ENCODE measurements around the gene COX15.
"Not testable (repeated sequence)": the region's sequence is repeated elsewhere in the genome, so short reads cannot be mapped to it uniquely, and the experiment has no call there.

Gene COX15

DNA sequence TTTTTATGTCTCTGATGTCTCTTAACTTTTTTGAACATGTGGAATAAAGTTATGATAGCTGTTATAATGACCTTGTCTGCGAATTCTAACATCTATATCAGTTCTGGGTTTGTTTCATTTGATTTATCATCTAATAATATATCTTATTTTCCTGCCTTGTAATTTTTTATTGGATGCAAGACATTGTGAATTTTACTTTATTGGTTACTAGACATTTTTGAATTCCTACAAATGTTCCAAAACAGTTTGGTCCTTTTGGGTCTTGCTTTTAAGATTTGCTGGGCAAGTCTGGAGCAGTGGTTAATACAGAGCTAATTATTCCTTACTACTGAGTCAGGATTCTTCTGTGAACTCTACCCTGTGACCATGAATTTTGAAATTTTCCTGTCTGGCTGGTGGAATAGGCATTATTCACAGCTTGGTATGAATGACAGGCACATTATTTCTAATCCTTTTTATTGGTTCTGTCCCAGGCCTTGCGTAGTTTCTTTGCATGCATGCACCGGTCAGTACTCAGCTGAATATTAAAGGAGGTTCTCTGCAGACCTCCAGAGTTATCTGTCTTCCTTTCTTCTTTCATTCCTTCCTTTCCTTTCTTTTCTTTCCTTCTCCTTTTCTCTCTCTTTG lies 9.1 kb upstream of the COX15 start:
- DNase-seq (ENCODE audit: low spot score): no peak

DNA sequence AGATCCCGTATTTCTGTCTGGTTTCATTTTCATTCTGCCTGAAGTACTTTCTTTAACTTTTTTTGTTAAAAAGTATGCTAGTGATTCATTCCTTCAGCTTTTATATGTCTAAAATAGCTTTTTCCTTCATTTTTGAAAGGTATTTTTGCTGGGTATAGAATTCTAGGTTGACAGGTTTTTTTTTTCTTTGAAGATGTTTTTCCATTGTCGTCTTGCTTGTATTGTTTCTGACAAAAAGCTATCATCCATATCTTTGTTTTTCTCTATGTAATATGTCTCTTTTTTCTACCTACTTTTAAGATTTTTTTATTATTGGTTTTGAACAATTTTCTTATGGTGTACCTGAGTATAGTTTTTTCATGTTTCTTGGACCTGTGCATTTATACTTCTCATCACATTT lies 8.3 kb upstream of the COX15 start:
- no peak for DNase-seq (ENCODE audit: low spot score)

DNA sequence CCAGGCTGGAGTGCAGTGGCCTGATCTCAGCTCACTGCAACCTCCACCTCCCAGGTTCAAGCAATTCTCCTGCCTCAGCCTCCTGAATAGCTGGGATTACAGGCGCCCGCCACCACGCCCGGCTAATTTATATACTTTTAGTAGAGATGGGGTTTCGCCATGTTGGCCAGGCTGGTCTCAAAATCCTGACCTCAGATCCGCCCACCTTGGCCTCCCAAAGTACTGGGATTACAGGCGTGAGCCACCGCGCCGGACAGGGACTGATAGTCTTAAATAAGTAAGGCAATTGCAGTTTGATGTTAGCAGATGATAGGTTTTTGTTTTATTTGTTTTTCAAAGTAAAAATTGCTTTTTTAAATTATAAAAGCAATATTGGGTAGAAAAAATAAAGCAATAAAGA lies 2.2 kb upstream of the COX15 start:
- not testable (repeated sequence) for DNase-seq (ENCODE audit: low spot score)

DNA sequence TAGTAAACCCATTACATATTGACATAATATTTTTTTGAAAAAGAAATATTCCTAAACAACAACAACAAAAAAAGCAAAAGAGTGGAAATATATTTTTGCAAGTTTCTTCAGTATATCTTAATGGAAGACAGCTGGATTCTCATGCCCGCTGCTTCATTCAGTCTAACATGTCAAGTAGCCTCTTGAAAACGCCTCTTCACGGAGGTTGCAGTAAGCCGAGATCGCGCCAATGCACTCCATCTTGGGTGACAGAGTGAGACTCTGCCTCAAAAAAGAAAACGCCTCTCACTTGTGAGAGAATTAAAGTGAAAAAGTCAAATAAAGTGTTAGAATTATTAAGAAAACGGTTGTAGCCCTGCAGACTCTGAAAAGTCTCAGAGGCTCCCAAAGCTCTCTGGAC lies 1.4 kb upstream of the COX15 start:
- DNase-seq (ENCODE audit: low spot score): peak; percentile 12

DNA sequence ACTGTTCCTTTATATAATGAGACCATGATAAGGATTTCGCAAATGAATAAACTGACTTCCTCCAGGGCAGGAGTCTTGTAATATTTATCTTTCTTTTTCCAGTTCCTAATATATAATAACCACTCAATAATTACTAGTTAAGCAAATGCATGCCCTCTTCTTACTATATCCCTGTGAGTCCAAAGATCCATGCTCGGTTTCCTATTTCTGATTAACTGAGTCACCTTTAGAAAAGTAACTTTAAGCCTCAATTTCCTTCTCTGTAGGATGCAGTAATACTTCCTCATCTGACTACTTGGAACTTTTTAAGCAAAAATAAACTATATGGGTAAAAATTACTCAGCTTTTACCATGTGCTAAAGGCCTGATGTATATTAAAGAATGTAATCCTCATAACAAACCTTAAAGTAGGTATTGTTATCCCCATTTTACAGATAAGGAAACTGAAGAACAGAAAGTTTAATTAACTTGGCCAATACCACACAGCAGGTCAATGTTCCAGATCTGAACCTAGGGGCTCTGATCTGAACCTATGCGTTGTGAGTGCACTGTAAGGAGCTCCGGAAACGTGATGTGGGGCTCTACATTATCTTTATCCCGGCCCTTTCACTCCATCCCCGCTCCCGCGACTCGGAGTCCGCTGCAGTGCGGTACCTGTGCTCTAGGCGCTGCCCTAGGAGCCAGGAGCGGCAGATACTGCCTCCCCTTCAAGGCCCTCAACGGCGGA lies 458 bp downstream of the COX15 start:
- DNase-seq (ENCODE audit: low spot score): peak; percentile 1

DNA sequence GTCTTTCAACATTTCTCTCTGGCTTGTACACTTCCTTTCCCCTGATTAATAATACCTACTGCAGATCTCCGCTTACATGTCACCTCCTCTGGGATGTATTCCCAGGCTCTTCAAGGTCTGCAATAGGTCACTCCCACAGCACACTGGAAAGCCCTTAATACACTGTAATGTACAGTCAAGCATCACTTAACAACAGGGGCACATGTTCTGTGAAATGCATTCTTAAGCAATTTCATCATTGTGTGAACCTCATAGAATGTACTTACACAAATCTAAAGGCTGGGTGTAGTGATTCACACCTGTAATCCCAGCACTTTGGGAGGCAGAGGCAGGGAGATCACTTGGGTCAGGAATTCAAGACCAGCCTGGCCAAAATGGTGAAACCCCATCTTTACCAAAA lies 1.9 kb downstream of the COX15 start:
- no peak for DNase-seq (ENCODE audit: low spot score)

DNA sequence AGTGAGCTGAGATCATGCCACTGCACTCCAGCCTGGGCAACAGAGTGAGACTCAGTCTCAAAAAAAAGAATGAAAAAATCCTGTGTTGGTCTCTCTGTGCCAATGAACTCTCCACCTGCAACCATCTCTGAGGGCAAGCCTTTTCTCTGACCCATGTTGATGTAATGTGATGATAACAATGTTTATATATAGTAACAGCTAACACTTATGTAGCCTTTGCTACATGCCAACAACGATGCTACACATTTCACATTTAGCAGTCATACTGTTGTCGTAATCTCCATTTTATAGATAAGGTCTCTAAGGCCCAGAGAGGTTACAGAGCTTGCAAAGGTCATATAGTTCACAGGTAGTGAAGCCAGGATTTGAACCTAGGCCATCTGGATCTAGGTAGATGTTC lies 11.5 kb downstream of the COX15 start:
- DNase-seq (ENCODE audit: low spot score): no peak

DNA sequence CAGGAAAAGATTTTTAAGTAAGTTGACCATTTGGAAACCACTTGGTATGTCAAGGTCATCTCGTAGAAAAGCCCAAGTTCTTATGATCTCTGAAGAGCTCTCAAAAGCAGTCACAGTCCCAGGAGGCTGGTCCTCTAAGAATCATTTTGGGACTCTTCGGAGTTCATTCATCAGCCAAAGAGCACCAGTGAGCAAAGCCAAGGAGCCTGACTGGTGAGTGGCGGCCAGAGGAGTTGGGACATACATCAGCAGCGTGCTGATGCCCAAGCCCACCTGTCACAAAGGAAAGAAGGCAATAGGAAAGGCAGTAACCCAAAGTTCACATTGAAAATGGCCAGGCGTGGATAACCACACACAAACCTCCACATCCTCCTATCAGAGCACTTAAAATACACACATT lies 17.5 kb downstream of the COX15 start:
- DNase-seq (ENCODE audit: low spot score): no peak

DNA sequence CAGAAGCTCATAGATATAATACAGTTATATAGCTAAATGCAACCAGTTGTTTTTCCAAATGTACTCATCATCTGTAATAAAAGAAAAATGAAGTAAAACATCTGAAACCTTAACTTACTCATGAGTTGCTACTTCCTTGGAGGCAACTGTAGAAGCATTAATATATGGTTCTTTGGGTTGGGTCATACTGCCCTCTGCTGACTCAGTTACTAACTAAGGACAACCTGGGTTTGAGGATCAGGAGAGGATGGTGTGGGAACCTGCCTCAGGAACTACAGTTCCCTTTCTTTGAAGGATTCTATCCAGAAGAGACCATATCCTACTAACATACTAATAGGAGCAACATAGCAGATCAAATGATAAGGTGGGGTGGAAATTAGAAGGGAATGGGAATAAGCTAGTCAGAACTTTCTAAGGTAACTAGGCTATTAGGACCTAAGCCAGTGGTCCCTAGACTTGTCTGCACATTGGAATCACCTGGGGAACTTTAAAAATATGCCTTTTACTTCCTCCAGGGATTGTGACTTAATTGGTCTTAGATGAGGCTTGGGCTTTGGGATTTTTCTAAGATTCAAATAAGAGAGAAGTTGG lies 20.7 kb downstream of the COX15 start:
- peak; percentile 24 for DNase-seq (ENCODE audit: low spot score)

DNA sequence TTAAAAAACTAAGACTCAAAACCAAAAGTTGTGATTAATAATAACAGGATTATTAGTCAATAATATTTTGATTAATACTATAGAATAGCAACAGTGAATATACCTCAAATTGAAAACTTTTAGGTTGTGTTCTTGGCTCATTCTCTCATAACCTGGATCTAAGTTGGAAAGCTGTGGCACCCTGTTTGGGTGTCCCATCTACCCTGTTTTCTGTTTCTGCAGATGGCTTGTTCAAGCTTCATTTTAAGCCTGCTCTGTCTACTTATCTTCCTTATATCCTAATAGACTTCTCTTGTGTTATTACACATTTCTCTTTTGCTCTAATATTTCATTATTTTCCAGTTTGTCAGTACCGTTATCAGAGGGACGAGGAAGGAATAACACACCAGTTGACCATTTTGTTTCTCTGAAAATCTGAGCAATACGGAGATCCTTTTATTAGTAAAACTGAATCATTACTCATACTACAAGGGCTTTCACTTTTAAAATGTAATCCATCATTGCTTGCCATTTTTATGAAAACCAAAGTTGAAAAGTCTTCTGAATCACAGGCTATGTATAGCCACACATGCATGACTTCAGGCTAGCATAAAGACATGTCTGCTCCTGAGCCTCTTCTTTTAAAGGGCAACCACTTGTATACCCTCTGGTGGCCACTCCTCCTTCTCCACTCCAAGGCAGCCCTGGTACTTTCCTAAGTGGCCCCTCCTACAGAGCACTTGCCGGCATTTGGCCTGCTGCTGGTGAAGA lies 22.3 kb downstream of the COX15 start:
- DNase-seq (ENCODE audit: low spot score): no peak

DNA sequence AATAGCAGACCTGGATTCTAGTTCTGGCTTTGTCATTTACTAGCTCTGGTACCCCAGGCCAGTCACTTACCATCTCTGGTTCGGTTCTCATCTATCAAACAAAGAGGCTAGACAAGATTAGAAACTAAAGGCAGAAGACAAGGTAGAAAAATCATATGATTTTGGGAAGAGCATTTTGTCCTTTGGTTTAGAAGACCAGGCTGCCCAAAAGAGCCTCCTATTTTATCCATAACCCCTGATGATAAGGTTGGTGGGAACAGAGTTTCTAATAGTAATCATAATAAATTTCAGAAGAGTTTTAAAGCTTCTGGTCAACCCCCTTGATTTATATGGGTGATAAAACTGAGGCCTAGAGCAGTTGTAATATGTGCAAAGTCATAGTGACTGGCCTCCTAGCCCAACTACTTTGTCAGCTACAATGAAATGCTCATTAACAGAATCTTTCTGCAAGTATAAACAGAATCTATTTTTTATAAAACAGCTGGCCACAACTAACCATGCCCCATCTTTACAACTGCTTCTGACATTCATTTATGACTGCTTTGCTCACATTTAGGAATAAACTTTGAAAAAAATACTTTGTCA lies 23.4 kb downstream of the COX15 start:
- DNase-seq (ENCODE audit: low spot score): no peak

DNA sequence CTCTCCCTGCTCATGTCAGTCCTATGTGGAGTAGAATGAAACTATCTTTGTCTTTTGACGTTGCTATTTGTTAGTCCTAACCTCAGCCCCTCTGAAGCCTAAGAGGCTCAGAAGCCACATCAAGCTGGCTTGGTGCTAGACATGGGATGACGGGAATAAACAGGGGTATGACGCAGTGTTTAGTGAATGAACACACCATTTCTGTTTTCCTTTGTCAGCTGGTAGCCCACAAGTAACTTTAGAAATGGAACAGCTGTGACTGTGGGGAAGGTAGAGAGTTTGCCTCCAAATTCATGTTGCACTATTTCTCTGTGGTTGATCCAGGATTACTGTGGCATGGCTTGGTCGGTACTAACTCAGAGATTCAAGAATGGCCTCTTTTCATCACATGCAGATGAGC lies 31.3 kb downstream of the COX15 start:
- no peak for DNase-seq (ENCODE audit: low spot score)

DNA sequence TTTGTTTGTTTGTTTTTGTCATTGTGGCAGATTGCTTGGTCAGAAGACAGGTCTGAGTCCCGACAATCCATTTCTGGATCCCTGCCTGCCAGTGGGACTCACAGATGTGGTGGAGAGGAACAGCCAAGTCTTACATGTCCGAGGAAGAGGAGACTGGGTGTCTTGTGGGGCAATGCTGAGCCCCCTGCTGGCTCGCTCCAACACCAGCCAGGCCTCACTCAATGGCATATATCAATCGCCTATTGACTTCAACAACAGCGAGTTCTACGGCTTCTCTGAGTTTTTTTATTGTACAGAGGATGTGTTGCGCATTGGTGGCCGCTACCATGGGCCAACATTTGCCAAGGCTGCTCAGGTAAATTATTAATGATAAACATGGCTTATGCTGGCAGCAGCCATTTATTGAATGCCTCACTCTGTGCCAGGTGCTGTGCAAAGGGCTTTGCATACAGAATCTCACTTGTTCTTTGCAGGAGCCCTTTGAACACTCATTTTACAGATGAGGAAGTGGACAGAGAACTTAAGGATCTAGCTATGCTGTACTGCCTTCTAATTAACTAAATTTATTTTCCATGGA lies 33.3 kb downstream of the COX15 start:
- DNase-seq (ENCODE audit: low spot score): no peak

DNA sequence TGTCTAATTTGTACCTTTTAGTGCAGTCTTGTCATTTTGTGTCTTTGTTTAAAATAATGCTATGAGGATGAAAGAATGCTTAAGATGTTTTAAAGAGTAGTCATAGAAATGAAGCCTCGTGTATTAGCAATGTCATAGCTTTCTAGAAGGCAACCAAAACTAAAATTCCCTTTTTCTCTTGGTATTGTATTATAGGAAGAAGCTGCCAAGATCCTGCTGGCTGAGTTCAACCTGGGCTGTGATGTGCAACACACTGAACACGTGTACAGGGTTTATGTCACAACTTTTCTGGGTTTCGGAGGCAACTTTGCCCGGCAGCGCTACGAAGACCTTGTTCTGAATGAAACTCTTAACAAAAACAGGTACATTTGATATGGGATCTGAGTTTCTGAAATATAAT lies 36.2 kb downstream of the COX15 start:
- DNase-seq (ENCODE audit: low spot score): no peak

DNA sequence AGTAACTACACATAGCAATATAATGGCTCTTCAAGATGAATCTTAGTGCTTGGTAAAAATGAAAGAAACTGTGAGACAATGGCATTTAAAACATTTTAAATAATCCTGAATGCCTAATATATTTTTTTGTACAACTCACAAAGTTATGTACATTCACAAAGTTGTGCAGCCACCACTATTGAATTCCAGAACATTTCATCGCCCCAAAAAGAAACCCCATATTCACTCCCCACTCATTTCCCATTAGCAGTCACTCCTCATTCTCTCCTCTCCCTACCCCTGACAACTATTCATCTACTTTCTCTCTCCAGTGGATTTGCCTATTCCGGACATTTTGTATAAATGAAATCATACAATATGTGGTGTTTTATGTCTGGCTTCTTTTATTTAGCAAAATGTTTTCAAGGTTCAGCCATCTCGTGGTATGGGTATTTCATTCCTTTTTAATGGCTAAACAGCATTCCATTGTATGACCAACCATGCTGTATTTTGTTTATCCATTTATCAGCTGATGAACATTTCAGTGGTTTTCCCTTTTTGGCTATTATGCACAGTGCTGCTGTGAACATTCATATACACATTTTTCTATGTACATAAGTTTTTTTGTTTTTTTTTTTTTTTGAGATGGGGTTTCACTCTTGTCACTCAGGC lies 37.9 kb downstream of the COX15 start:
- DNase-seq (ENCODE audit: low spot score): no peak

DNA sequence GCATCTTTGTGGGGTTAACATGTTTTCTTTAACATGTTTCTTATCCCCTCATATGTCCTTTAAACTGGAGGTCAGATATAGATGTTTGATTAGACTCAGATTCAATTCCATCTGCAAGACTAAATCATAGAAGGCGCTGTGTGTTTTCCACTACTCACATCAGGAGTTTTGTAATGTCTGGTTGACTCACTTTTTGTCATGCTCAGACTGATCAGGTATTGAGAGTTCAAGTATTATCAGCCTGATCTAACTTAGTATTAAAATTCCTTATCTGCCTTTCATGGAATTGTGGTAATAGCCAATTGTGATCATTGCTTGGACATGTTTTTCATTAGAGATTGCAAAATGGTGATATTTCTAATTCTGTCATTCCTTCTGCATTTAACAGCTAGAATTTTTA lies 42.5 kb downstream of the COX15 start:
- DNase-seq (ENCODE audit: low spot score): no peak

DNA sequence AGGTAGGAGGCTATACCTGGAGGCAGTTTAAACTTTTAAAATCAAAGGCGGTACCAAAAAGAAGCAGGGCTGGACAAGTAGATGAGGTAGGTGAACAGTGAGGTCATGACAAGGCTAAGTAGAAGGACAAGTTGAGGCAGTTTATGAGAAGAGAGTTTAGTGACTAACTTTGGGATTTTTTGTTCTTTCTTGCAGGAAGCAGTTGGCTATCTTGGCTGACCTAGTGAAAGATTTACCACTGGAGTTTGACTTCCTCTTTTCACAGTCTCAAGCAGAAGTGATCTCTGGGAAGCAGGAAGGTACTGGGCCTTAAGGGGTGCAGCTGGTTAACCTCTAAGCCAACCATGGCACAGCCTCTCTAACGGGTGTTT lies 46.3 kb downstream of the COX15 start:
- peak; percentile 30 for DNase-seq (ENCODE audit: low spot score)

DNA sequence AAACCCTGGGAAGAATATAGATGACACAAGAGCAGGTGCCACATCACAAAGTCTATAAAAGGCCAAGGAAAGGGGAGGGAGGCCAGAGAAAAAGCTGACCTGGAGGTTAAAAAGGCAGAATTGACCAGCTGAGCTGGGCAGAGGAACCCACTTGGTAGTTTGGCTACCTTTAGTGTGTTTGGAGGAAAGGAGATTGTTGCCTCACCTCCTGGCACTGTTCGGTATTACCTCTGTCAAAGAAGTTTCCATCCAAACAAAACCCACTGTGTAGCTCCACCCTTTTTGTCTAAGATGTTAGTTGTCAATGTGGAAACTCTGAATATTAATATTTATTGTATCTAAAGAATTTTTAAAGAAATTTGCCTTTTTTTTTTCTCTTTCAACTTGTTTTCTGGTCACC lies 49.2 kb downstream of the COX15 start:
- DNase-seq (ENCODE audit: low spot score): no peak
